MM.1S (cell line): ENCODE data around the gene KCNG4.

Source experiments
- DNase-seq: peaks from one replicate; pipeline ENCODE4 v3.0.0-alpha.2; 2015
- H2AFZ ChIP-seq: fragments of 300-600 bp; sonication (generic); 2 replicates; pipeline ENCODE4 v1.6.0; 2016; ENCODE audit warnings: antibody characterized with exemption, low read length
- H3F3A ChIP-seq: fragments of 300-600 bp; sonication (generic); 2 replicates; pipeline ENCODE4 v1.6.1; 2016; ENCODE audit warnings: mild to moderate bottlenecking, antibody characterized with exemption, low read length, moderate library complexity, mixed read lengths; ENCODE audit not compliant: insufficient read depth
- H3K27ac ChIP-seq: fragments of 300-600 bp; sonication (generic); 2 replicates; pipeline ENCODE4 v1.5.1; 2016; ENCODE audit warnings: mild to moderate bottlenecking, low read length
- H3K27me3 ChIP-seq: fragments of 300-600 bp; sonication (generic); replicated peaks from 2 replicates; pipeline ENCODE4 v1.6.0; 2016; ENCODE audit warnings: low read length; ENCODE audit not compliant: insufficient read depth
- H3K36me3 ChIP-seq: fragments of 300-600 bp; sonication (generic); replicated peaks from 2 replicates; pipeline ENCODE4 v1.6.1; 2016; ENCODE audit warnings: mild to moderate bottlenecking, low read length, mixed read lengths; ENCODE audit not compliant: insufficient read depth
- H3K4me1 ChIP-seq: fragments of 300-600 bp; sonication (generic); 2 replicates; pipeline ENCODE4 v1.6.1; 2016; ENCODE audit warnings: low read length, mixed read lengths
- H3K4me2 ChIP-seq: fragments of 300-600 bp; sonication (generic); 2 replicates; pipeline ENCODE4 v1.6.0; 2016; ENCODE audit warnings: low read depth, low read length
- H3K4me3 ChIP-seq: fragments of 300-600 bp; sonication (generic); 2 replicates; pipeline ENCODE4 v1.5.1; 2016; ENCODE audit warnings: low read length, mixed read lengths
- H3K79me2 ChIP-seq: fragments of 300-600 bp; sonication (generic); 2 replicates; pipeline ENCODE4 v1.6.1; 2016; ENCODE audit warnings: mixed run types, low read length, mixed read lengths
- H3K9ac ChIP-seq: fragments of 300-600 bp; sonication (generic); 2 replicates; pipeline ENCODE4 v1.6.1; 2016; ENCODE audit warnings: low read length, mixed read lengths
- H3K9me2 ChIP-seq: fragments of 300-600 bp; sonication (generic); replicated peaks from 2 replicates; pipeline ENCODE4 v1.6.1; 2016; ENCODE audit warnings: mild to moderate bottlenecking, low read length, mixed read lengths; ENCODE audit not compliant: insufficient read depth
- H3K9me3 ChIP-seq: fragments of 300-600 bp; sonication (generic); replicated peaks from 2 replicates; pipeline ENCODE4 v1.6.1; 2016; ENCODE audit warnings: mild to moderate bottlenecking, low read length, mixed read lengths; ENCODE audit not compliant: insufficient read depth
- H4K20me1 ChIP-seq: fragments of 300-600 bp; sonication (generic); 2 replicates; pipeline ENCODE4 v1.6.1; 2016; ENCODE audit warnings: mild to moderate bottlenecking, low read length, moderate library complexity, mixed read lengths; ENCODE audit not compliant: insufficient read depth
- CTCF ChIP-seq: fragments of 300-600 bp; sonication (generic); IDR thresholded peaks from 2 replicates; pipeline ENCODE4 v1.5.1; 2016; ENCODE audit warnings: antibody characterized with exemption, low read length, mixed read lengths
- EZH2 ChIP-seq: fragments of 300-600 bp; sonication (generic); optimal IDR thresholded peaks from 2 replicates; pipeline ENCODE3; 2017; ENCODE audit warnings: low read depth, mild to moderate bottlenecking, antibody characterized with exemption, low read length, mixed read lengths
- EZH2phosphoT487 ChIP-seq: fragments of 300-600 bp; sonication (generic); IDR thresholded peaks from 2 replicates; pipeline ENCODE4 v1.6.1; 2018; ENCODE audit warnings: antibody characterized with exemption, low read length

KCNG4 gene

GRCh38 chr16:84237994-84238750 is 1.6 kb downstream of the KCNG4 start:
- no peak overlapping the region for H2AFZ ChIP-seq
- H3F3A ChIP-seq, result no peaks in the 10 kb centered on the region
- no peaks in the 10 kb centered on the region for H3K4me1 ChIP-seq
- H4K20me1 ChIP-seq, result no peaks in the 10 kb centered on the region
- no peaks in the 10 kb centered on the region for H3K36me3 ChIP-seq
- H3K4me3 ChIP-seq, result no peak overlapping the region
- TF ChIP-seq EZH2phosphoT487 (no peak), CTCF (no peak), EZH2 (no peak)
- no peak overlapping the region for H3K4me2 ChIP-seq
- H3K27me3 ChIP-seq, result peaks cover 69% of the 10 kb centered on the region
- no peak overlapping the region for H3K27ac ChIP-seq
- no peak for DNase-seq
- H3K9ac ChIP-seq, result no peak overlapping the region
- H3K9me3 ChIP-seq, result no peaks in the 10 kb centered on the region
- H3K79me2 ChIP-seq, result no peaks in the 10 kb centered on the region
- H3K9me2 ChIP-seq, result no peaks in the 10 kb centered on the region

- Histone ChIP-seq H4K20me1 (no peaks in the 10 kb centered on the region), H3K4me3 (no peak overlapping the region), H3F3A (no peaks in the 10 kb centered on the region), H3K36me3 (no peaks in the 10 kb centered on the region), H3K79me2 (no peaks in the 10 kb centered on the region), H3K27me3 (peaks cover 70% of the 10 kb centered on the region), H3K9me2 (no peaks in the 10 kb centered on the region), H3K27ac (no peak overlapping the region), H3K9me3 (no peaks in the 10 kb centered on the region), H2AFZ (no peak overlapping the region), H3K4me2 (no peak overlapping the region), H3K4me1 (no peaks in the 10 kb centered on the region), H3K9ac (no peak overlapping the region)
- TF ChIP-seq EZH2phosphoT487, result no peak
- no peak for TF ChIP-seq CTCF
- no peak for TF ChIP-seq EZH2
- DNase-seq, result no peak
These were observed 3.1 kb downstream of the KCNG4 start for GRCh38 chr16:84236671-84237070.

- peaks cover 71% of the 10 kb centered on the region for H3K27me3 ChIP-seq
- DNase-seq, result no peak
- no peaks in the 10 kb centered on the region for H3K79me2 ChIP-seq
- H3K4me3 ChIP-seq, result no peak overlapping the region
- no peak overlapping the region for H2AFZ ChIP-seq
- no peak overlapping the region for H3K9ac ChIP-seq
- H4K20me1 ChIP-seq, result no peaks in the 10 kb centered on the region
- H3K4me2 ChIP-seq, result no peak overlapping the region
- H3K4me1 ChIP-seq, result no peaks in the 10 kb centered on the region
- H3K36me3 ChIP-seq, result no peaks in the 10 kb centered on the region
- no peaks in the 10 kb centered on the region for H3K9me2 ChIP-seq
- no peak overlapping the region for H3K27ac ChIP-seq
- no peaks in the 10 kb centered on the region for H3K9me3 ChIP-seq
- TF ChIP-seq EZH2, result no peak
- no peak for TF ChIP-seq CTCF
- no peak for TF ChIP-seq EZH2phosphoT487
- H3F3A ChIP-seq, result no peaks in the 10 kb centered on the region
These were observed 5.2 kb downstream of the KCNG4 start for GRCh38 chr16:84234321-84235241.
